Tibial artery (tissue), 4 donors: Measurements from ENCODE around the gene SAMD10.
"Not testable (repeated sequence)": the region's sequence is repeated elsewhere in the genome, so short reads cannot be mapped to it uniquely, and the experiment has no call there.

Experiments
- DNase-seq, 2 donors: peaks; one replicate each; pipeline ENCODE4 v3.0.0-alpha.2; 2019
- H3K27ac ChIP-seq, 2 donors: fragments of 200-600 bp; sonication (generic) in 1 of 2; 1 replicate in 1 of 2; 2 replicates in 1 of 2; pipeline ENCODE4 v1.5.1; 2018 to 2019; ENCODE audit warnings: mild to moderate bottlenecking in 1 of 2
- H3K27me3 ChIP-seq, 2 donors: fragments of 200-600 bp; sonication (generic) in 1 of 2; one replicate each; pipeline versions ENCODE4 v1.5.1 to v1.6.0; 2016 to 2019
- H3K36me3 ChIP-seq, 3 donors: fragments of 200-600 bp; sonication (generic) in 2 of 3; one replicate each; pipeline ENCODE4 v1.5.1; 2016 to 2019; ENCODE audit warnings: mild to moderate bottlenecking in 2 of 3
- H3K4me1 ChIP-seq, 4 donors: fragments of 200-600 bp; sonication (generic) in 2 of 4; 1 replicate in 3 of 4; 2 replicates in 1 of 4; pipeline ENCODE4 v1.5.1; 2016 to 2019
- H3K4me3 ChIP-seq, 2 donors: fragments of 200-600 bp; sonication (generic) in 1 of 2; 1 replicate in 1 of 2; 2 replicates in 1 of 2; pipeline ENCODE4 v1.5.1; 2018 to 2019; ENCODE audit warnings: mild to moderate bottlenecking in 2 of 2
- H3K9me3 ChIP-seq, 3 donors: fragments of 200-600 bp; sonication (generic) in 1 of 3; one replicate each; pipeline ENCODE4 v1.5.1; 2016 to 2019
- intact Hi-C: fragments of 100-400 bp; cut with DNase I; formaldehyde crosslinking; loops from one replicate; pipeline ENCODE4 v1.15.0; 2023; ENCODE audit warnings: low total_unique reads
- TF ChIP-seq, protein P1 (sequence below), 2 experiments: fragments of 200-600 bp in 1 of 2; fragments of 450-650 bp in 1 of 2; IDR thresholded peaks; one replicate each; pipeline ENCODE4 v1.5.1; 2017 to 2019; ENCODE audit warnings: antibody characterized with exemption in 2 of 2, mild to moderate bottlenecking in 1 of 2, moderate library complexity in 1 of 2

Gene SAMD10

DNA sequence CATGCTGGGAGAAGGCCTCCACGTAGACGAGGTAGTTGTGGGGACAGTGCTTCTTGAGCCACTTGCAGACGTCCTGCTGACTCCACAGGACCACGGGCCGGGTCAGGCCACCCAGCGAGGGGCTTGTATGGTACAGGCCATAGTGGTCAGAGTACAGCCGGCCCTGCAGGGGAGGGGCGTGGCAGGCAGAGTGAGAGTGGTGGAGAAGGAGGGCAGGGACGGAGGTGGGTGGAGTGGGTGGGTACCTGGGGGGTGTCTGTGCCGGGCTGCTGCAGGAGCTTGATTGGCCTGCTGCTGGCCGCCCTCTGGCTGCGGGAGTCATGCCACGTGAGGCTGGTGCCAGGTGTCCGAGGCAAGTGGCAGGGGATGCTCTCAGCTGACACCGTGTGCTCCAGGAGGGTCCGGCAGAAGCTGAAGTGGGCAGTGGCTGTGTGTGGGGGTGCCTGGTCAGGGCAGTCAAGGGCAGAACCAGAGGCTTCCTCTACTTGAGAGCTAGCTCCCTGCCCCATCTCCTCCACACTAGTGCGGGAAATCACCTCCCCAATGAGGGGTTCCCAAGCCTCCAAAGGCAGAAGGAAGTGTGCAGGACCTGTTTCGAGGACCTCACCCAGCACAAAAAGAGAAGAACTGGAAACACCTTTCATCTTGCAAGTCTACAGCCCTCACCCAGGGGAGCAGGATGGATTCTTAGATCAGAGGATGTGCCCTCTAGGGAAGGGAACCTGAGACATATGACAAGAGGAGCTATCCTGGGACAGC is 2.3 kb downstream of the SAMD10 start:
- Histone ChIP-seq H3K9me3 (no peaks in the 10 kb centered on the region), H3K27ac (no peak overlapping the region), H3K4me1 (peaks cover 0 to 48% (median 35%) of the 10 kb centered on the region in 4 donors), H3K27me3 (no peaks in the 10 kb centered on the region), H3K36me3 (no peaks in the 10 kb centered on the region), H3K4me3 (no peak overlapping the region)
- intact Hi-C loops: loop anchor here (5.0 kb wide), 1 partner anchor 85 kb away; no protein-coding TSS in a partner anchor
- TF ChIP-seq, protein P1, sequence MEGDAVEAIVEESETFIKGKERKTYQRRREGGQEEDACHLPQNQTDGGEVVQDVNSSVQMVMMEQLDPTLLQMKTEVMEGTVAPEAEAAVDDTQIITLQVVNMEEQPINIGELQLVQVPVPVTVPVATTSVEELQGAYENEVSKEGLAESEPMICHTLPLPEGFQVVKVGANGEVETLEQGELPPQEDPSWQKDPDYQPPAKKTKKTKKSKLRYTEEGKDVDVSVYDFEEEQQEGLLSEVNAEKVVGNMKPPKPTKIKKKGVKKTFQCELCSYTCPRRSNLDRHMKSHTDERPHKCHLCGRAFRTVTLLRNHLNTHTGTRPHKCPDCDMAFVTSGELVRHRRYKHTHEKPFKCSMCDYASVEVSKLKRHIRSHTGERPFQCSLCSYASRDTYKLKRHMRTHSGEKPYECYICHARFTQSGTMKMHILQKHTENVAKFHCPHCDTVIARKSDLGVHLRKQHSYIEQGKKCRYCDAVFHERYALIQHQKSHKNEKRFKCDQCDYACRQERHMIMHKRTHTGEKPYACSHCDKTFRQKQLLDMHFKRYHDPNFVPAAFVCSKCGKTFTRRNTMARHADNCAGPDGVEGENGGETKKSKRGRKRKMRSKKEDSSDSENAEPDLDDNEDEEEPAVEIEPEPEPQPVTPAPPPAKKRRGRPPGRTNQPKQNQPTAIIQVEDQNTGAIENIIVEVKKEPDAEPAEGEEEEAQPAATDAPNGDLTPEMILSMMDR (IDR thresholded peaks at IDR 0.05): no peak
- DNase-seq: no peak

DNA sequence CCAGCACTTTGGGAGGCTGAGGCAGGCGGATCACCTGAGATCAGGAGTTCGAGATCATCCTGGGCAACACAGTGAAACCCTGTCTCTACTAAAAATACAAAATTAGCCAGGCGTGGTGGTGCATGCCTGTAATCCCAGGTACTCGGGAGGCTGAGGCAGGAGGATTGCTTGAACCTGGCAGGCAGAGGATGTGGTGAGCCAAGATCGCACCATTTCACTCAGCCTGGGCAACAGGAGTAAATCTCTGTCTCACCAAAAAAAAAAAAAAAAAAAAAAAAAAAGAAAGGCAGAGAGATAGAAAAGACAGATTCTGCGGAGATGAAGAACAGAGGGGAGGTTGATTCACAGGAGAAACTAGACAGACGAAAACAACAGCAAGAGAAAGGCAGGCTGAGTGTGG is 2.9 kb downstream of the SAMD10 start:
- not testable (repeated sequence) for H3K4me3 ChIP-seq, H3K27me3 ChIP-seq, H3K27ac ChIP-seq, H3K9me3 ChIP-seq, DNase-seq, H3K36me3 ChIP-seq
- intact Hi-C loops: loop anchor here (5.0 kb wide), 1 partner anchor 84 kb away; no protein-coding TSS in a partner anchor
- H3K4me1 ChIP-seq: peaks cover 0 to 42% (median 29%) of the 10 kb centered on the region in 4 donors

DNA sequence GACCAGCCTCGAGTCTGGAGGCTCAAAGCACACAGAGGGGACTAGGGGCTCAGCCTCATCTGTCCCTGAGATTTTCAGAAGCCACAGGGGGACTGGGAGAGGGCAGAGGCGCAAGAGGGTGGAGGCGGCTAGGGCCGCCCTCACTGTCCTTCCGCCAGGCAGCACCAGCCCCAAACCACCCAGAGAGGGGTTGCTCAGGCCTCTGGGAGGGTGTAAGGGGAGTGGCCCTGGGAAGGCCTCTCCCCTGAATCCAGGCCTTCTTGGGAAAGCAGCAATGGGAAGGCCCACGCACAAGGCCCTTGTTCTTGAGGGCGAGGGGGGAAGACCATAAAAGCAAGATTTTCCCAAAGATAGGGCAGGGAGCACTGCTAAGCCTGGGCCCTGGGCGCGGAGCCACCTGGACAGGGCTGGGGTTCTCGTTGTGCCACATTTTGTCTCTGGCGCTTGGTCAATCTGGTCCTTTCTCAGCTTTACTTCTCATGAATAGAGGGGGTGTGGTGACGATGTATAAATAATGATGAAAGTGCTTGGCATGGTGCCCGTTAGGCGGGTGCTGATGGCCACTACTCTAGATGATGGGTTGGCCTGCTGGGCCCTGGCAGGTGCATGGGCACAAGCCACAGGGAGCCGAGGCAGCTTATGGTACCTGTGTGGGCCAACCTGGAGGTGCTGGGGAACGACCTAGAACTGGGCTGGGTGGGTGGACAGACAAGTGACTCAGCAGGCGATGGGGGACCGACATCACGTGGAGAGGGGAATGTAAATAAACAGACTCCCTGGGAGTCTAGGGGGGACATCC is 4.8 kb downstream of the SAMD10 start:
- Histone ChIP-seq H3K4me3 (no peak overlapping the region), H3K9me3 (no peaks in the 10 kb centered on the region), H3K27me3 (no peaks in the 10 kb centered on the region), H3K27ac (no peak overlapping the region), H3K36me3 (no peaks in the 10 kb centered on the region), H3K4me1 (peaks cover 0 to 36% (median 23%) of the 10 kb centered on the region in 4 donors)
- TF ChIP-seq, protein P1 (IDR thresholded peaks at IDR 0.05): no peak
- no peak for DNase-seq
- intact Hi-C loops: loop anchor here (1.0 to 5.0 kb wide), 3 partner anchors 82 to 436 kb away; no protein-coding TSS in a partner anchor

DNA sequence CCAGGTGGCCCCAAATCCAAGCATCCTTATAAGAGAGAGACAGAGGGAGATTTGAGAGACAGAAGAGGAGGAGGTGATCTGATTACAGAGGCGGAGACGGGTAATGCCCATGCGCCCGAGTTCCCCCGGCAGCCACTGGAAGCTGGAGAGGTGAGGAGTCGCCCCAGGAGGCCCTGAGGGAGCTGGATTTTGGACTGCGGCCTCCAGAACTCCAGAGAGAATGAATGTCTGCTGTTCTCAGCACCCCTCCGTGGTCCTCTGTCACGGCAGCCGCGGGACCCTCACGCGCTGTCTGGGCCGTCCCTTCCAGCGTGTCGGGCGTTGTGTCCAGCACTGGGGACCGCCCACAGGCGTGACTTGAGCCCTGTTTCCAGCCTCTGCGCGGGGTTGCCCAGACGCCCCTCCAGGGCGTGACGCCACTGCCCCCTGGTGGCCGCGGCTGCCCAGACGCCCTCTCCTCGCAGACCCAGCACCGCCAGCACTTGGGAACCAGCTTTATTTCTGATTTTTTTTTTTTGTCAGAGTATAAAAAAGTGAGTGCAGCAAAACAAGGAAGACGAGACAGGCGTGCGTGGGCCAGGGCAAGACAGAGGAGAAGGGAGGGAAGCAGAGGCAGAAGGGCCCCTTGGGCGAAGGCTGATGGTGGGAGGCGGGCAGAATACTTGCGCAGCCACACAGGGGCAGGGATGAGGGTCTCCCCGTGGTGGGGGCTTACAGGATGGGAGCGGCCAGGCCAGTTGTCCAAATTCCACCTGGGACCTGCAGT is 5.6 kb downstream of the SAMD10 start:
- DNase-seq: peak; percentile 82 to 90
- Histone ChIP-seq H3K4me1 (peaks cover 0 to 33% (median 21%) of the 10 kb centered on the region in 4 donors), H3K27me3 (no peaks in the 10 kb centered on the region), H3K4me3 (peak overlapping the region; percentile 33 to 41), H3K27ac (peak overlapping the region in 1 of 2 donors; percentile 28), H3K36me3 (no peaks in the 10 kb centered on the region), H3K9me3 (no peaks in the 10 kb centered on the region)
- intact Hi-C loops: loop anchor here (1.0 to 5.0 kb wide), 2 partner anchors 187 to 436 kb away; no protein-coding TSS in a partner anchor
- TF ChIP-seq, protein P1 (IDR thresholded peaks at IDR 0.05): peak; percentile 97 to 98

DNA sequence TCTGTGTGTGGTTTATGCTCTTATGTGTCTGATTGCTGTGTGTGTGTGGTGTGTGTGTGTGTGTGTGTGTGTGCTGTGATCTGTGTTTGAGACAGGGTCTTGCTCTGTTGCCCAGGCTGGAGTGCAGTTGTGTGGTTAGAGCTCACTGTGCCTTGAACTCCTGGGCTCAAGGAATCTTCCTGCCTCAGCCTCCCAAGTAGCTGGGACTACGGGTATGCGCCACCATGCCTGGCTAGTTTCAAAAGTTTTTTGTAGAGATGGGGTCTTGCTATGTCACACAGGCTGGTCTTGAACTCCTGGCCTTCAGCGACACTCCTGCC is 6.3 kb downstream of the SAMD10 start:
- intact Hi-C loops: loop anchor here (5.0 kb wide), 1 partner anchor 186 kb away; no protein-coding TSS in a partner anchor
- DNase-seq: no peak
- Histone ChIP-seq H3K4me3 (no peak overlapping the region), H3K27ac (peak overlapping the region in 1 of 2 donors; percentile 28), H3K36me3 (no peaks in the 10 kb centered on the region), H3K9me3 (no peaks in the 10 kb centered on the region), H3K27me3 (no peaks in the 10 kb centered on the region), H3K4me1 (peaks cover 0 to 33% (median 22%) of the 10 kb centered on the region in 4 donors)
- TF ChIP-seq, protein P1 (IDR thresholded peaks at IDR 0.05): no peak
